ENCODE results near the gene EMILIN2.

DNA sequence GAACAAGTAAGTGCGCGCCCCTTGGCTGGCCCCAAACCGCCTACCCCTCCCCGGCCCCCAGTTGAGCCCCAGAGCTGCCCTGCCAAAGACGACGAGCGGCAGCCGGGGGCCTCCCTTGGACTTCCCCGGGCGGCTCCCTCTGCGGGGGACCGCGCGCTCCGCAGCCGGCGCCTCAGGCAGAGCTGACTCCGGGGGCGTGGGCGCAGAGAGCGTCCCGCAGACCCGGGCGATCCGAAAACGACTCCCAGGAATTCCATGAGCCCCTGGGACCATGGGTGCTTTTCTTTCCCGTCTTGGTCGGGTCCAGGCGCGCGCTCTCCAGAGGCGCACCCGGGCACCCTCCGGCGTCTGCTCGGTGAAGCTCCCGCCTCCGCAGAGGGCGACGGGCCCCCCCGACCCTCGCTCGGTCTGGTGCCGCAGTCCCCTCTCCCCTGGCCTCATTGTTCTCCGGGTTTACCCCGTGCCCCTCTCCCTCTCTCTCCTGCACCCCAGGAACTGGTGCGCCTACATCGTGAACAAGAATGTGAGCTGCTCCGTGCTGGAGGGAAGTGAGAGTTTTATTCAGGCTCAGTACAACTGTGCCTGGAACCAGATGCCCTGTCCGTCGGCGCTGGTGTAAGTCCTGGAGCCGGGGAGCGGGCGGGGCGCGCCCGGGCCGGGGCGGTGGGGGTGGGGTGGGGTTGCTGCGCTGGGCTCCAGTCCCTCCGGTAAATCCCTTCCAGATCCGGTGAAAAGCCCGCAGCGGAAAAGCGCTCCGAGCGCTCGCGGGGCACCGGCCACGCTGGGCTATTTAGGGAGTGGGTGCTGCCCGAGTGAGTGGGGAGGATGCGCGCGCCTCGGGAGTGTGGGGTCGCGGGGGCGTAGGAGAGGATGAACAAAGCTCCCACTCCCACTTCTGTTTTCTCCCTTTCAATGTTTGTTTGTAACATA, 776 bp downstream of the EMILIN2 start:
- TF ChIP-seq, protein P1, sequence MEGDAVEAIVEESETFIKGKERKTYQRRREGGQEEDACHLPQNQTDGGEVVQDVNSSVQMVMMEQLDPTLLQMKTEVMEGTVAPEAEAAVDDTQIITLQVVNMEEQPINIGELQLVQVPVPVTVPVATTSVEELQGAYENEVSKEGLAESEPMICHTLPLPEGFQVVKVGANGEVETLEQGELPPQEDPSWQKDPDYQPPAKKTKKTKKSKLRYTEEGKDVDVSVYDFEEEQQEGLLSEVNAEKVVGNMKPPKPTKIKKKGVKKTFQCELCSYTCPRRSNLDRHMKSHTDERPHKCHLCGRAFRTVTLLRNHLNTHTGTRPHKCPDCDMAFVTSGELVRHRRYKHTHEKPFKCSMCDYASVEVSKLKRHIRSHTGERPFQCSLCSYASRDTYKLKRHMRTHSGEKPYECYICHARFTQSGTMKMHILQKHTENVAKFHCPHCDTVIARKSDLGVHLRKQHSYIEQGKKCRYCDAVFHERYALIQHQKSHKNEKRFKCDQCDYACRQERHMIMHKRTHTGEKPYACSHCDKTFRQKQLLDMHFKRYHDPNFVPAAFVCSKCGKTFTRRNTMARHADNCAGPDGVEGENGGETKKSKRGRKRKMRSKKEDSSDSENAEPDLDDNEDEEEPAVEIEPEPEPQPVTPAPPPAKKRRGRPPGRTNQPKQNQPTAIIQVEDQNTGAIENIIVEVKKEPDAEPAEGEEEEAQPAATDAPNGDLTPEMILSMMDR (IDR thresholded peaks at IDR 0.05; ENCODE audit: extremely low read depth in 1 of 2, insufficient read depth in 1 of 2, low read depth in 1 of 2, low read length in 2 of 2) = no peak
- TF ChIP-seq POLR2AphosphoS5 (IDR thresholded peaks at IDR 0.05; ENCODE audit: insufficient read depth, low read depth, low read length) (no peak), POLR2A (IDR thresholded peaks at IDR 0.05; ENCODE audit: low read depth, low read length) (no peak), EZH2 (IDR thresholded peaks at IDR 0.05; ENCODE audit: borderline replicate concordance, low read depth, low read length, severe bottlenecking) (peak; percentile 84), JUN (IDR thresholded peaks at IDR 0.05; ENCODE audit: borderline replicate concordance, insufficient read depth, insufficient read length, low read depth) (no peak), MYC (IDR thresholded peaks at IDR 0.05; ENCODE audit: low read depth, low read length) (no peak), GATA2 (IDR thresholded peaks at IDR 0.05; ENCODE audit: insufficient read depth, insufficient read length, low read depth, low read length) (no peak)
- TF ChIP-seq, protein P2, sequence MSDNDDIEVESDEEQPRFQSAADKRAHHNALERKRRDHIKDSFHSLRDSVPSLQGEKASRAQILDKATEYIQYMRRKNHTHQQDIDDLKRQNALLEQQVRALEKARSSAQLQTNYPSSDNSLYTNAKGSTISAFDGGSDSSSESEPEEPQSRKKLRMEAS (IDR thresholded peaks at IDR 0.05; ENCODE audit: insufficient read depth, insufficient read length) = no peak
